Measurements from ENCODE around the gene PSMB1. TPM values are rescaled to one million over a fixed set of nuclear protein-coding genes. Genes with fewer than 3 reads are reported as not detected.
A peak's percentile ranks its signal among the peaks of the same experiment; 100 is the strongest.

Gene PSMB1
- total and polyA plus RNA-seq, 2 experiments from 2014 or later, result 247 to 411 TPM

- no peak overlapping the region for H3K27ac ChIP-seq
- in situ Hi-C loops (cut with MboI), result no loop called here
- DNase-seq, result no peak
- WGBS, 2 experiments (ENCODE audit: low coverage in 1 of 2, low lambda C conversion rate in 2 of 2, missing lambda C conversion rate in 2 of 2), result 37% methylated on average over 3 of the region's 3 CpGs
- H3K9ac ChIP-seq, result no peak overlapping the region
- no peak overlapping the region for H2AFZ ChIP-seq
- H3F3A ChIP-seq (ENCODE audit: insufficient read depth), result no peaks in the 10 kb centered on the region
- TF ChIP-seq EZH2 (IDR thresholded peaks at IDR 0.05; ENCODE audit: insufficient read depth, poor library complexity, severe bottlenecking), result no peak
- no peak for TF ChIP-seq EZH2phosphoT487 (IDR thresholded peaks at IDR 0.05; ENCODE audit: insufficient read depth, low read depth)
- H3K36me3 ChIP-seq (ENCODE audit: low read depth), result no peaks in the 10 kb centered on the region
- no peaks in the 10 kb centered on the region for H3K4me1 ChIP-seq (ENCODE audit: insufficient read depth)
- no peaks in the 10 kb centered on the region for H3K9me2 ChIP-seq (ENCODE audit: insufficient read depth)
- H3K27me3 ChIP-seq (replicated peaks; ENCODE audit: insufficient read depth), result peaks cover 19% of the 10 kb centered on the region
- H3K4me3 ChIP-seq, result no peak overlapping the region
- H3K9me3 ChIP-seq (ENCODE audit: low read depth), result no peaks in the 10 kb centered on the region
- no peaks in the 10 kb centered on the region for H4K20me1 ChIP-seq (ENCODE audit: insufficient read depth)
- H3K79me2 ChIP-seq (ENCODE audit: insufficient read depth), result no peaks in the 10 kb centered on the region
- H3K4me2 ChIP-seq (ENCODE audit: unreplicated experiment), result no peak overlapping the region
These were observed 63.3 kb downstream of the PSMB1 start for GRCh38 chr6:170489836-170490235.

GRCh38 chr6:170487707-170488329 is 65.3 kb downstream of the PSMB1 start:
- 40 to 56% methylated on average over 4 of the region's 4 CpGs for WGBS, 2 experiments (ENCODE audit: low coverage in 1 of 2, low lambda C conversion rate in 2 of 2, missing lambda C conversion rate in 2 of 2)
- H3K4me1 ChIP-seq (ENCODE audit: insufficient read depth), result no peaks in the 10 kb centered on the region
- no peaks in the 10 kb centered on the region for H4K20me1 ChIP-seq (ENCODE audit: insufficient read depth)
- in situ Hi-C loops (cut with MboI), result no loop called here
- no peaks in the 10 kb centered on the region for H3K9me3 ChIP-seq (ENCODE audit: low read depth)
- H3K4me3 ChIP-seq, result no peak overlapping the region
- H3K27me3 ChIP-seq (replicated peaks; ENCODE audit: insufficient read depth), result peaks cover 21% of the 10 kb centered on the region
- no peak overlapping the region for H2AFZ ChIP-seq
- no peak for DNase-seq
- H3K9ac ChIP-seq, result no peak overlapping the region
- TF ChIP-seq EZH2phosphoT487 (IDR thresholded peaks at IDR 0.05; ENCODE audit: insufficient read depth, low read depth), result no peak
- no peak for TF ChIP-seq EZH2 (IDR thresholded peaks at IDR 0.05; ENCODE audit: insufficient read depth, poor library complexity, severe bottlenecking)
- H3F3A ChIP-seq (ENCODE audit: insufficient read depth), result no peaks in the 10 kb centered on the region
- no peaks in the 10 kb centered on the region for H3K9me2 ChIP-seq (ENCODE audit: insufficient read depth)
- H3K79me2 ChIP-seq (ENCODE audit: insufficient read depth), result no peaks in the 10 kb centered on the region
- no peak overlapping the region for H3K27ac ChIP-seq
- H3K4me2 ChIP-seq (ENCODE audit: unreplicated experiment), result no peak overlapping the region
- no peaks in the 10 kb centered on the region for H3K36me3 ChIP-seq (ENCODE audit: low read depth)

GRCh38 chr6:170485159-170485558 is 67.9 kb downstream of the PSMB1 start:
- TF ChIP-seq EZH2phosphoT487 (IDR thresholded peaks at IDR 0.05; ENCODE audit: insufficient read depth, low read depth), result no peak
- TF ChIP-seq EZH2 (IDR thresholded peaks at IDR 0.05; ENCODE audit: insufficient read depth, poor library complexity, severe bottlenecking), result no peak
- peak; percentile 44 for DNase-seq

More at GRCh38 chr6:170485159-170485558, 67.9 kb downstream of the PSMB1 start:
- no peak overlapping the region for H3K27ac ChIP-seq
- no peak overlapping the region for H3K4me3 ChIP-seq
- WGBS, 2 experiments (ENCODE audit: low coverage in 1 of 2, low lambda C conversion rate in 2 of 2, missing lambda C conversion rate in 2 of 2), result 9 to 17% methylated on average over 5 of the region's 5 CpGs
- no peaks in the 10 kb centered on the region for H3K79me2 ChIP-seq (ENCODE audit: insufficient read depth)
- no peaks in the 10 kb centered on the region for H3K36me3 ChIP-seq (ENCODE audit: low read depth)
- no peak overlapping the region for H3K4me2 ChIP-seq (ENCODE audit: unreplicated experiment)
- no peak overlapping the region for H3K9ac ChIP-seq
- in situ Hi-C loops (cut with MboI), result no loop called here
- H3K27me3 ChIP-seq (replicated peaks; ENCODE audit: insufficient read depth), result peaks cover 28% of the 10 kb centered on the region
- H3K9me3 ChIP-seq (ENCODE audit: low read depth), result no peaks in the 10 kb centered on the region
- no peak overlapping the region for H2AFZ ChIP-seq
- no peaks in the 10 kb centered on the region for H3K4me1 ChIP-seq (ENCODE audit: insufficient read depth)
- H3F3A ChIP-seq (ENCODE audit: insufficient read depth), result no peaks in the 10 kb centered on the region
- no peaks in the 10 kb centered on the region for H3K9me2 ChIP-seq (ENCODE audit: insufficient read depth)
- no peaks in the 10 kb centered on the region for H4K20me1 ChIP-seq (ENCODE audit: insufficient read depth)

Other genes with a start within 250 kb of the PSMB1 start
- 12.0 and 17.1 TPM in 2 replicates for gene FAM120B, start 246.5 kb downstream of the PSMB1 start, total RNA-seq (2014; rRNA removed; shearing (Covaris generic))
- 28.5 and 29.1 TPM in 2 replicates for gene FAM120B, start 246.5 kb downstream of the PSMB1 start, polyA plus RNA-seq (2016; fragmentation: Nextera tagmentation; extraction: Ambion mirVana)
- 12.0 and 13.4 TPM in 2 replicates for gene TBP, start 1.1 kb upstream of the PSMB1 start, total RNA-seq (2014; rRNA removed; shearing (Covaris generic))
- 22.2 and 24.6 TPM in 2 replicates for gene TBP, start 1.1 kb upstream of the PSMB1 start, polyA plus RNA-seq (2016; fragmentation: Nextera tagmentation; extraction: Ambion mirVana)
- 74.7 and 87.7 TPM in 2 replicates for gene PDCD2, start 31.3 kb upstream of the PSMB1 start, total RNA-seq (2014; rRNA removed; shearing (Covaris generic))
- 78.0 and 82.7 TPM in 2 replicates for gene PDCD2, start 31.3 kb upstream of the PSMB1 start, polyA plus RNA-seq (2016; fragmentation: Nextera tagmentation; extraction: Ambion mirVana)

Data from GM23248 (cell line).